Colon (tissue), 2 donors: ENCODE results near the gene OR4C12.
"Not testable (repeated sequence)": the region's sequence is repeated elsewhere in the genome, so short reads cannot be mapped to it uniquely, and the experiment has no call there.

Source experiments
- FAIRE-seq: peaks from 2 replicates; lab custom pipeline; 2012; peaks lifted over from hg19 to GRCh38; lab: Jason Lieb, UNC
- donor health status: control.
- donor health status: control.

OR4C12 gene

GRCh38 chr11:49982435-49982834, at the start of gene OR4C12:
TSS of gene OR4C12 (minus strand) at chr11:49982535. CDS start at chr11:49982501, 34 bp downstream.
- peak; percentile 5 for FAIRE-seq

DNA sequence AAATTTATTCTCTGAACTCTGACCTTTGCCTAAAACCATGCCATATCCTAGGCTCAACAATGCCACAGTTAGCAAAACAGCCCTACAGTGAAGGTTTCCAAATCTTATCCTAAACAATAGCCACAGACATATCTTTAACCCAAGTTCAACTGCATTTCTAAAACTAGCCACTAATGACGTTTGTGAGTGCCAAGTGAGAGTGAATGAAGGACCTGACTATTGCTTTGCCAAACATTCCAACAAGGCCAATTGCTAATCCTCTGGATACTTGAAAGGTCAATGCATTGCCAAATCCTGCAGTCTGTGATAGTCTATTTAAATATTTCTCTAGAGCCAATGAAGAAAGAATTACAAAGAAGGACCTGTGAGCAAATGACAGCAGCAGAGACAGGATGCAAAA, 47.9 kb upstream of the OR4C12 start:
- FAIRE-seq, result no peak

DNA sequence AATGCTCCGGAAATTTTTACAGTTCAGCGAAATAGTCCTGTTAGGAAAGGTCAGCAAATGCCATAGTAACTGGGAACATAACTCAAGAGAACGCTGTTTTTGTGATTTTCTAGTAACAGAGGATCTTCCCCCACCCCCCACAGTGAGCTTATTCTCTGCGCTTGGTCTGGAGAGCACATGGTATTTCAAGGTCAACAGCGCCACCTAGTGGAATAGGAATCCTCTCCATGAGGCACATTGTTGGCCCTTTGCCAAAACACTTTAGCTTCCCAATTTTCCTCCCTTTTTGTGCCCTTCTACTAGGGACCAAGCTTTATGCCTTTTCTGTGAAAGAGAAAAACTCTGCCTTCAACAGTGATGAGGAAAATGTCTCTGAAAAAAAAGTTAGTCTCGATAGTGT, 13.2 kb upstream of the OR4C12 start:
- no peak for FAIRE-seq

GRCh38 chr11:49973439-49973838, 8.9 kb downstream of the OR4C12 start:
- FAIRE-seq, result peak; percentile 43

GRCh38 chr11:49952091-49952490, 30.2 kb downstream of the OR4C12 start, which contains the start of gene OR4C13:
TSS of gene OR4C13 (plus strand) at chr11:49952391. CDS start at chr11:49952423, 32 bp downstream.
- no peak for FAIRE-seq

GRCh38 chr11:49948701-49949100, 33.6 kb downstream of the OR4C12 start:
- not testable (repeated sequence) for FAIRE-seq
